Lower leg skin (tissue), 3 donors: ENCODE data around the gene TMEM131L.

ENCODE experiments used
- POLR2A ChIP-seq, 2 donors: fragments of 450-650 bp; IDR thresholded peaks; one replicate each; pipeline ENCODE4 v1.6.1; 2016 to 2017; ENCODE audit warnings: antibody characterized with exemption in 2 of 2, mild to moderate bottlenecking in 1 of 2, moderate library complexity in 1 of 2
- TF ChIP-seq, protein P1 (sequence below), 3 donors: fragments of 450-650 bp; IDR thresholded peaks; one replicate each; pipeline ENCODE4 v1.5.1; 2016; ENCODE audit warnings: antibody characterized with exemption in 3 of 3, mild to moderate bottlenecking in 3 of 3, moderate library complexity in 2 of 3

DNA sequence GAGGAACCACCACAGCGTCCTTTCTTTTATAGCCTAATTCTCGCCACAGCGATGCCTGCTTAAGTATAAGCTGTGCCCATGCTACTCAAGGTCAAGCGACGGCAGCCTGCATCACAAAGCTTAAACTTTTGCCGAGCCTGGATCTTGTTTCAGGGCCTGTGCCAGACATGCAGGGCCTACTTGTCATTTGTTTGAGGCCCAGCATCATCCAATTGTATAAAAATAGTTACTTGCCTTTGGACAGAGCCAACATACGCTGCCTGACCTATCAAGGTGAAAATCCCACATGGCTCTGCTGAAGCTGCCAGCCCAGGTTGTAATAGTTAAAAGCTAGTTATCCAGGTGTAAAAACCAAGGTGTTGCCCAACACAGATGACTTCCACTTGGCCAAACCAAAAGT lies 107.1 kb downstream of the TMEM131L start:
- TF ChIP-seq, protein P1, sequence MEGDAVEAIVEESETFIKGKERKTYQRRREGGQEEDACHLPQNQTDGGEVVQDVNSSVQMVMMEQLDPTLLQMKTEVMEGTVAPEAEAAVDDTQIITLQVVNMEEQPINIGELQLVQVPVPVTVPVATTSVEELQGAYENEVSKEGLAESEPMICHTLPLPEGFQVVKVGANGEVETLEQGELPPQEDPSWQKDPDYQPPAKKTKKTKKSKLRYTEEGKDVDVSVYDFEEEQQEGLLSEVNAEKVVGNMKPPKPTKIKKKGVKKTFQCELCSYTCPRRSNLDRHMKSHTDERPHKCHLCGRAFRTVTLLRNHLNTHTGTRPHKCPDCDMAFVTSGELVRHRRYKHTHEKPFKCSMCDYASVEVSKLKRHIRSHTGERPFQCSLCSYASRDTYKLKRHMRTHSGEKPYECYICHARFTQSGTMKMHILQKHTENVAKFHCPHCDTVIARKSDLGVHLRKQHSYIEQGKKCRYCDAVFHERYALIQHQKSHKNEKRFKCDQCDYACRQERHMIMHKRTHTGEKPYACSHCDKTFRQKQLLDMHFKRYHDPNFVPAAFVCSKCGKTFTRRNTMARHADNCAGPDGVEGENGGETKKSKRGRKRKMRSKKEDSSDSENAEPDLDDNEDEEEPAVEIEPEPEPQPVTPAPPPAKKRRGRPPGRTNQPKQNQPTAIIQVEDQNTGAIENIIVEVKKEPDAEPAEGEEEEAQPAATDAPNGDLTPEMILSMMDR (IDR thresholded peaks at IDR 0.05), result no peak
- TF ChIP-seq POLR2A (IDR thresholded peaks at IDR 0.05), result no peak
